OCI-LY3 (cell line): ENCODE results near the gene SERPINB12.

ENCODE experiments used
- H2AFZ ChIP-seq: fragments of 200-600, 300-600 bp; shearing (Covaris generic); 2 replicates; pipeline ENCODE4 v1.6.0; 2014; ENCODE audit warnings: antibody characterized with exemption, low read depth, low read length
- H3K27ac ChIP-seq: fragments of 200-600, 300-600 bp; sonication (generic); 2 replicates; pipeline ENCODE4 v1.5.1; 2014; ENCODE audit warnings: mild to moderate bottlenecking, low read length, moderate library complexity, mixed read lengths
- H3K27me3 ChIP-seq: fragments of 200-600, 300-600 bp; sonication (generic); 2 replicates; pipeline ENCODE4 v1.6.1; 2014; ENCODE audit warnings: low read depth, low read length, mixed read lengths
- H3K36me3 ChIP-seq: fragments of 200-600, 300-600 bp; sonication (generic); replicated peaks from 2 replicates; pipeline ENCODE3; 2014; ENCODE audit warnings: low read depth, low read length, mixed read lengths
- H3K4me1 ChIP-seq: fragments of 300-600, 200-600 bp; sonication (generic); 2 replicates; pipeline ENCODE4 v1.6.1; 2014; ENCODE audit warnings: low read length, mixed read lengths
- H3K4me2 ChIP-seq: fragments of 200-600, 300-600 bp; sonication (generic); 2 replicates; pipeline ENCODE4 v1.6.1; 2014; ENCODE audit warnings: low read length, mixed read lengths
- H3K4me3 ChIP-seq: fragments of 300-600, 200-600 bp; sonication (generic); 2 replicates; pipeline ENCODE4 v1.5.1; 2014; ENCODE audit warnings: antibody characterized with exemption, mild to moderate bottlenecking, low read length, moderate library complexity
- H3K79me2 ChIP-seq: fragments of 300-600, 200-600 bp; shearing (Covaris generic); 2 replicates; pipeline ENCODE4 v1.6.1; 2014; ENCODE audit warnings: mild to moderate bottlenecking, low read length, mixed read lengths
- H3K9ac ChIP-seq: fragments of 300-600, 200-600 bp; shearing (Covaris generic); 2 replicates; pipeline ENCODE4 v1.6.0; 2014; ENCODE audit warnings: mild to moderate bottlenecking, low read length, moderate library complexity
- H3K9me3 ChIP-seq: fragments of 200-600, 300-600 bp; shearing (Covaris generic); 2 replicates; pipeline ENCODE4 v1.6.1; 2014; ENCODE audit warnings: low read length, mixed read lengths; ENCODE audit not compliant: insufficient read depth
- H4K20me1 ChIP-seq: fragments of 200-600, 300-600 bp; sonication (generic); 2 replicates; pipeline ENCODE4 v1.6.1; 2016; ENCODE audit warnings: low read length, mixed read lengths; ENCODE audit not compliant: insufficient read depth
- EZH2phosphoT487 ChIP-seq: fragments of 200-600 bp; shearing (Covaris generic); IDR thresholded peaks from 2 replicates; pipeline ENCODE4 v1.6.1; 2018; ENCODE audit warnings: antibody characterized with exemption, mixed run types, low read depth
- TF ChIP-seq, protein P1 (sequence below): fragments of 200-600, 300-600 bp; sonication (generic); IDR thresholded peaks from 2 replicates; pipeline ENCODE4 v1.5.1; 2014; ENCODE audit warnings: antibody characterized with exemption, low read length, low read depth

Gene SERPINB12

DNA sequence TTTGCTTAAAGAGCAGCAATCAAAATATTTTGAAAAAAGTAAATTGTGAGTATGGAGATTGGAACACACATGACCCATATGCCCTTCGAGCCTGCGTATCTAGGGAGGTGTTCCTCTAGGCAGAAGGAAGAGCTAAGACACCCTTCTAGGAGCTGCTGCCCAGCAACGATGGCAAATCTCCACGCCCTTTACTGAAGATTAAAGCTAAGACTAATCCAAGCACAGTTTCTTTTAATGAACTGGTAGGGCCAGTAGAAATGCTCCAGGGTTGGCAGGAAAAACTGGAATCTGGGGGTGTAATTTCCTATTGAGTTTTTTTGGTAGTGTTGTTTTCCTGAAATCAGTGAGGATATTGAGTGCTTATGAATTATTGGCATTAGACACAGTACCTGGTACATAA lies 44.3 kb downstream of the SERPINB12 start:
- no peak overlapping the region for H3K9ac ChIP-seq
- H3K4me2 ChIP-seq, result no peak overlapping the region
- H3K4me1 ChIP-seq, result peaks cover 30% of the 10 kb centered on the region
- no peaks in the 10 kb centered on the region for H3K27me3 ChIP-seq
- no peaks in the 10 kb centered on the region for H4K20me1 ChIP-seq
- no peaks in the 10 kb centered on the region for H3K79me2 ChIP-seq
- no peak overlapping the region for H3K4me3 ChIP-seq
- H3K36me3 ChIP-seq, result no peaks in the 10 kb centered on the region
- H3K27ac ChIP-seq, result no peak overlapping the region
- no peaks in the 10 kb centered on the region for H3K9me3 ChIP-seq
- H2AFZ ChIP-seq, result no peak overlapping the region
- TF ChIP-seq EZH2phosphoT487, result no peak
- TF ChIP-seq, protein P1, sequence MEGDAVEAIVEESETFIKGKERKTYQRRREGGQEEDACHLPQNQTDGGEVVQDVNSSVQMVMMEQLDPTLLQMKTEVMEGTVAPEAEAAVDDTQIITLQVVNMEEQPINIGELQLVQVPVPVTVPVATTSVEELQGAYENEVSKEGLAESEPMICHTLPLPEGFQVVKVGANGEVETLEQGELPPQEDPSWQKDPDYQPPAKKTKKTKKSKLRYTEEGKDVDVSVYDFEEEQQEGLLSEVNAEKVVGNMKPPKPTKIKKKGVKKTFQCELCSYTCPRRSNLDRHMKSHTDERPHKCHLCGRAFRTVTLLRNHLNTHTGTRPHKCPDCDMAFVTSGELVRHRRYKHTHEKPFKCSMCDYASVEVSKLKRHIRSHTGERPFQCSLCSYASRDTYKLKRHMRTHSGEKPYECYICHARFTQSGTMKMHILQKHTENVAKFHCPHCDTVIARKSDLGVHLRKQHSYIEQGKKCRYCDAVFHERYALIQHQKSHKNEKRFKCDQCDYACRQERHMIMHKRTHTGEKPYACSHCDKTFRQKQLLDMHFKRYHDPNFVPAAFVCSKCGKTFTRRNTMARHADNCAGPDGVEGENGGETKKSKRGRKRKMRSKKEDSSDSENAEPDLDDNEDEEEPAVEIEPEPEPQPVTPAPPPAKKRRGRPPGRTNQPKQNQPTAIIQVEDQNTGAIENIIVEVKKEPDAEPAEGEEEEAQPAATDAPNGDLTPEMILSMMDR, result no peak

DNA sequence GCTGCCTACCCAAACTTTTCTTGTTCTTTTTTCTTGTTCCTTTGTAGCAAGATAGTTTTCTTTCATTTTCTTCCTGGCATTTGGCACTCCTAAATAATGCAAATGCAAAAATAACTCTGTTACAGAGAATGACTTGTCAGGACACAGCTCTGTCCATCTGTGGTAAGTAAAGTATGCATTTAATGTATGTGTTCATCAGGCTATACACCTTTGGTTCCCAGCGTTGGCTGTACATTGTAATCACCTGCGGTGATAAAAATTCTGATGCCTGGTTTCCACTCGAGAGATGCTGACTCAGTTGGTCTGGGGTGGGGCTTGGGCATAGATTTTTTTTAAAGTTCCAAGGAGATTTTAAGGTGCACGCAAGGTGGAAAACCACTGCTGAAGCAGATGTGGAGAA lies 44.8 kb downstream of the SERPINB12 start, which contains the start of gene SERPINB13:
Gene SERPINB13, plus strand, starts transcription at position 378 of the 400 bp plus-strand sequence. CDS start 1,325 bp downstream, outside the sequence.
- Histone ChIP-seq H2AFZ (no peak within 1 kb of the TSS), H3K9me3 (no peaks in the 10 kb centered on the region), H3K27me3 (no peaks in the 10 kb centered on the region), H3K27ac (no peak within 1 kb of the TSS), H3K9ac (no peak within 1 kb of the TSS), H4K20me1 (no peaks in the 10 kb centered on the region), H3K36me3 (no peaks in the 10 kb centered on the region), H3K4me3 (no peak within 1 kb of the TSS), H3K79me2 (no peaks in the 10 kb centered on the region), H3K4me1 (peaks cover 27% of the 10 kb centered on the region), H3K4me2 (no peak within 1 kb of the TSS)
- TF ChIP-seq, protein P1, result no peak
- no peak for TF ChIP-seq EZH2phosphoT487

DNA sequence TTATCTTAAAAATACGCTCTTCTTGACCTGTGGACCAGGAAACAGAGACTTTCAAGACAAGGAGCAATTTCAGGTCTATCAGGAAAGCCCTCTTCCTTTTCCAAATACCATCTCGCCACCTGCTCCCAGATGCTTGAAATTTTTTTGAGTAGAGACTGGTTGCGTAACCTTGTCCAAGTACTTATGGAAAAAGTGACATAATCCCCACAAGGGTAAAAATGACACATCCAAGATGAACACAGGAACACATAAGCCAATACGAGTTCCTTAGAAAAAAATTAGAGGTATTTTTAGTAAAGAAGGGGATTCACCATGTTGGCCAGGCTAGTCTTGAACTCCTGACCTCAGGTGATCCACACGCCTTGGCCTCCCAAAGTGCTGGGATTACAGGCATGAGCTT lies 46.7 kb downstream of the SERPINB12 start:
- H3K9ac ChIP-seq, result no peak overlapping the region
- no peaks in the 10 kb centered on the region for H3K27me3 ChIP-seq
- H3K9me3 ChIP-seq, result no peaks in the 10 kb centered on the region
- H3K4me1 ChIP-seq, result peaks cover 19% of the 10 kb centered on the region
- no peaks in the 10 kb centered on the region for H3K79me2 ChIP-seq
- TF ChIP-seq, protein P1, result no peak
- H2AFZ ChIP-seq, result no peak overlapping the region
- no peak overlapping the region for H3K4me2 ChIP-seq
- no peak overlapping the region for H3K27ac ChIP-seq
- H3K4me3 ChIP-seq, result no peak overlapping the region
- H4K20me1 ChIP-seq, result no peaks in the 10 kb centered on the region
- H3K36me3 ChIP-seq, result no peaks in the 10 kb centered on the region

DNA sequence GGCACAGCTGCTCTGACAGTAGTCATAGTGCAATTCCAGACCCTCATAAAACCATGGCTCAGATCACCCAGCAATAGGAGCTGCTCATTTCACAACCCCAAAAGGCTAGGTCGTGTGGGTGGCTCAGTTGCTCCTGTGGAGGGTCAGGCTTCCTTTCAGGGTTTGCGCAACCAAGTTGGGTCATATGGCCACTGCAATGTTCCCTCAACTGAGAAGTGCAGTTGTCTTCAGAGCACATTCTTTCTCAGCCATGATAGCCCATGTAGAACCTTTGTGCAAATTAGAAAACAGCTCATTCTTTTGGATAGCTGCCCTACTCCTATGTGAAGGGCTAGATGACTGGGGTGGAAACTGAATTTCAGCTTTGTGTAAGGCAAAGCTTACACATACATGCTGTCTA lies 48.2 kb downstream of the SERPINB12 start:
- Histone ChIP-seq H3K36me3 (no peaks in the 10 kb centered on the region), H3K4me3 (no peak overlapping the region), H3K4me1 (peaks cover 6% of the 10 kb centered on the region), H4K20me1 (no peaks in the 10 kb centered on the region), H3K9ac (no peak overlapping the region), H3K27me3 (no peaks in the 10 kb centered on the region), H3K4me2 (no peak overlapping the region), H3K27ac (no peak overlapping the region), H3K9me3 (no peaks in the 10 kb centered on the region), H3K79me2 (no peaks in the 10 kb centered on the region), H2AFZ (0 out of 2 replicates have a peak overlapping the region, but pooled peaks have one; percentile 14)
- TF ChIP-seq EZH2phosphoT487, result no peak
- TF ChIP-seq, protein P1, result no peak
